ENCODE data around the gene OR7G2. TPM values are rescaled to one million over a fixed set of nuclear protein-coding genes. Genes with fewer than 3 reads are reported as not detected.

The OR7G2 gene
- total and polyA plus RNA-seq, 9 of the 15 experiments (the other 6 are each of a cell fraction or from before 2014, with no cell fraction given), result 0.20 TPM; not detected in 8

- Histone ChIP-seq H3K4me1 (replicated peaks in 1 of 2; ENCODE audit: control insufficient read depth in 2 of 2, insufficient read depth in 2 of 2, low read length in 2 of 2) (no peaks in the 10 kb centered on the region), H3K27me3 (ENCODE audit: control insufficient read depth in 2 of 2, insufficient read depth in 2 of 2, low read length in 2 of 2) (no peaks in the 10 kb centered on the region), H3K79me2 (ENCODE audit: control insufficient read depth, insufficient read depth, low read length) (peaks cover 97% of the 10 kb centered on the region), H4K20me1 (replicated peaks; ENCODE audit: control insufficient read depth, insufficient read depth, low read length) (no peaks in the 10 kb centered on the region), H3K36me3 (ENCODE audit: control insufficient read depth, insufficient read depth, low read length) (peaks cover 58% of the 10 kb centered on the region), H2AFZ (ENCODE audit: low read depth, low read length) (no peak overlapping the region), H3K4me2 (ENCODE audit: insufficient read depth, low read length) (no peak overlapping the region), H3K9ac (ENCODE audit: insufficient read depth in 1 of 2, low read depth in 2 of 2, low read length in 2 of 2) (no peak overlapping the region), H3K27ac (ENCODE audit: extremely low read depth, low read depth, low read length) (no peak overlapping the region), H3K9me1 (ENCODE audit: control insufficient read depth, insufficient read depth, low read length) (no peaks in the 10 kb centered on the region), H3K9me3 (replicated peaks; ENCODE audit: control insufficient read depth, insufficient read depth, low read depth, low read length) (peaks cover 19% of the 10 kb centered on the region), H3K4me3 (no peak overlapping the region)
- no TSS peak for BruUV-seq (replicated peaks)
- intact Hi-C loops (cut with micrococcal nuclease) (no loop called here), in situ Hi-C loops (cut with MboI) (no loop called here)
- DNase-seq (ENCODE audit: extremely low read depth in 1 of 4, low spot score in 3 of 4) (no peak), FAIRE-seq (no peak), ATAC-seq (no peak)
- ChIA-PET CTCF (ENCODE audit: low intra/inter-chr PET ratio) (no interaction called here), POLR2A (no interaction called here)
- TF ChIP-seq FUS (optimal IDR thresholded peaks at IDR 0.05; ENCODE audit: low read depth, low read length), result no peak
- TF ChIP-seq SRSF7 (optimal IDR thresholded peaks at IDR 0.05; ENCODE audit: low read depth, low read length), result no peak
- no peak for TF ChIP-seq RAD51 (IDR thresholded peaks at IDR 0.05; ENCODE audit: borderline replicate concordance, low read depth)
- TF ChIP-seq ZNF174 (CRISPR knock-in tag; IDR thresholded peaks at IDR 0.05), result no peak
- TF ChIP-seq NFYB (IDR thresholded peaks at IDR 0.05; ENCODE audit: extremely low read depth, insufficient read length), result no peak
- TF ChIP-seq NFATC3 (IDR thresholded peaks at IDR 0.05), result no peak
- TF ChIP-seq, protein P1, sequence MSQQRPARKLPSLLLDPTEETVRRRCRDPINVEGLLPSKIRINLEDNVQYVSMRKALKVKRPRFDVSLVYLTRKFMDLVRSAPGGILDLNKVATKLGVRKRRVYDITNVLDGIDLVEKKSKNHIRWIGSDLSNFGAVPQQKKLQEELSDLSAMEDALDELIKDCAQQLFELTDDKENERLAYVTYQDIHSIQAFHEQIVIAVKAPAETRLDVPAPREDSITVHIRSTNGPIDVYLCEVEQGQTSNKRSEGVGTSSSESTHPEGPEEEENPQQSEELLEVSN (IDR thresholded peaks at IDR 0.05; ENCODE audit: borderline replicate concordance in 1 of 2, extremely low read depth in 1 of 2, insufficient read depth in 1 of 2, insufficient read length in 1 of 2, low read depth in 1 of 2, low read length in 1 of 2, poor library complexity in 1 of 2, severe bottlenecking in 1 of 2), result no peak
- no peak for TF ChIP-seq CHD2 (IDR thresholded peaks at IDR 0.05; ENCODE audit: low read depth, low read length)
- 97% methylated on average over 5 of the region's 5 CpGs for WGBS (ENCODE audit: insufficient coverage, low coverage, missing lambda C conversion rate)
These were observed 43.4 kb upstream of the OR7G2 start for GRCh38 chr19:9150650-9151049.

Measured in K562 (cell line).